GM12891 (cell line): ENCODE results near the gene SEPTIN5.

Source experiments
- POLR2A ChIP-seq: IDR thresholded peaks from 2 replicates; pipeline ENCODE4 v1.6.1; 2011; ENCODE audit warnings: low read depth, low read length, control low read depth
- POLR2AphosphoS5 ChIP-seq: IDR thresholded peaks from 2 replicates; pipeline ENCODE4 v1.6.1; 2011; ENCODE audit warnings: low read depth, low read length, control low read depth
- POU2F2 ChIP-seq: IDR thresholded peaks from 2 replicates; pipeline ENCODE4 v1.6.1; 2011; ENCODE audit warnings: low read depth, mild to moderate bottlenecking, control low read depth, low read length, moderate library complexity
- SPI1 ChIP-seq: IDR thresholded peaks from 2 replicates; pipeline ENCODE4 v1.6.1; 2011; ENCODE audit warnings: low read depth, low read length, control low read depth
- TAF1 ChIP-seq: IDR thresholded peaks from 2 replicates; pipeline ENCODE4 v1.6.1; 2011; ENCODE audit warnings: low read depth, low read length, control low read depth

DNA sequence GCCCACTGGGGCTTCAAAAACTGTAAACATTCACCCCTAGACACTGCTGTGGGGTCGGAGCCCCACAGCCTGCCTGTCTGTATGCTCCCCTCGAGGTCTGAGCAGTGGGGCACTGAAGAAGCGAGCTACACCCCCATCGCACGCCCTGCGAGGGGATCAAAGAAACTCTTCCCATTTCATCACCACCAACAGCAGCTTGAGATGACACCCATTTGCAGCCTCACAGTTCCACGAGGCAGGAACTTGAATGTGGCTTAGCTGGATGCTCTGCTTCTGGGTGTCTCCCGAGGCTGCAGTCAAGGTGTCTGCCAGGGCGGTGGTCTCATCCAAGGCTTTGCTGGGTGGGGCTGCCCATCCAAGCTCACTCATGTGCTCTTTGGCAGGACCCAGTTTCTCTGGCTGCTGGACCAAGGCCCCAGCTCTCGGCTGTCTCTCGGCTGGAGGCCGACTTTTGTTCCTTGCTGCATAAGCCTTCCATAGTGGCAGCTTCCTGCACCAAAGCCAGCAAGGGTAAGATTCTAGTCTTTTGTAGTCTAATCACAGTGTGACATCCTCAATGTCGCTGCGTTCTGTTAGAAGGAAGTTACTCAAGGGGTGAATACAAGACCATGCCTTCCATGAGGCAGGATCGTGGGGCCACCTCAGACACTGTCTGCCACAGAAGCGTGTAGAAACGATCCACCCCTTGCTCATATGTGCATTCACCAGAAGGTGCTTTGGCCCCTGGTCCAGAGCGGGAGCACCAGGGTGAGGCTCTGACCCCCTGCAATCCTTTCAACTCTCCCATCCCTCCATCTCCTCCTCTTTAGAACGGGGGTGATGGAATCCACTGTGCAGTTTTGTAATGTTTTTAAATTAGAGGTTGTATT lies 46.2 kb upstream of the SEPTIN5 start:
- no peak for TF ChIP-seq POLR2A
- TF ChIP-seq POLR2AphosphoS5 = no peak
- no peak for TF ChIP-seq TAF1
- no peak for TF ChIP-seq SPI1
- no peak for TF ChIP-seq POU2F2
